Measurements from ENCODE around the gene RBX1. TPM values are rescaled to one million over a fixed set of nuclear protein-coding genes. Genes with fewer than 3 reads are reported as not detected.
A peak's percentile ranks its signal among the peaks of the same experiment; 100 is the strongest.
"Not testable (repeated sequence)": the region's sequence is repeated elsewhere in the genome, so short reads cannot be mapped to it uniquely, and the experiment has no call there.

Gene RBX1
- total RNA-seq (10 to 100 TPM; 88.3 to 88.8 TPM), polyA plus RNA-seq (147 TPM)

DNA sequence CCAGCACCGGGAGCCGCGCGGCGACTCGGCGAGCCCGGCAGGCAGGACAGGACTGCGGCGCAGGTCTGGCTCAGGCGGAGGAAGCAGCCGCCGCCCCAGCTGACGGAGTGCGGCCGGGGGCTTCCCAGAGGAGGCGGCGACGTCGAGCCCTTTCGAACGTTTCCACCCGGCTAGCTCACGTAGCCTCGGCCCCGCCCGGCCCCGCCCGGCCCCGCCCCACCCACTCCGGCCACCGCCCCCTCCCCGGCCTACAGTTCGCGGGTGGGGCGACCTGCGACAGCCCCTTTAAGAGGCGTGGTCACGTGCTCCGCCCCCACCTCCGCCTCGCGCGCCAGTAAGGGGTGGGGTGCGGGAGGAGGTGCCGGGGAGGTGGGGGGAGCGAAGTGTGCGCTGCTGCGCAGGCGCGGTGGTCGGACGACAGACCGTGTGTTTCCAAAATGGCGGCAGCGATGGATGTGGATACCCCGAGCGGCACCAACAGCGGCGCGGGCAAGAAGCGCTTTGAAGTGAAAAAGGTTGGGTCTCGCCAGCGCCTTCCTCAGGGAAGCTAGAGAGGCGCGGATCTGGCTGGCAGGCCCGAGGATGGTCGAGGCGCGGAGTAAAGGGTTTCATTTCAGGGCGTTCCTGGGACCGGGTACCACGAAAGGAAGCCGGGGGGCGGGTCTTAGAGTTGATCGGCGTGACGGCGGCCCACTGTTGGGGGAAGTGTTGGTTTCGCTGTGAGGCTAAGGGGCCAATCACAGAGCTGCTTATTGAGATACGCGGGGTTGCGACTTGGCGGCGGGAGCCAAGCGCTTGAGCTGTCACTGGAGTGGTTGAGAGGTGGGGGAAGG lies at the start of gene RBX1:
TSS of gene RBX1 (plus strand) at position 417 of the 833 bp plus-strand sequence. CDS start at position 438, 21 bp downstream.
- Mint-ChIP-seq H3K9me3 (peaks cover 0 to 2% (median 0%) of the 10 kb centered on the region in 5 donors), H3K36me3 (peaks cover 0 to 40% (median 4%) of the 10 kb centered on the region in 3 donors), H3K4me1 (peaks cover 31 to 48% (median 46%) of the 10 kb centered on the region in 3 donors), H3K4me3 (peak within 1 kb of the TSS; percentile 92 to 100 (median 98)), H3K27ac (peak within 1 kb of the TSS; percentile 93 to 100 (median 99)), H3K27me3 (peaks cover 0 to 6% of the 10 kb centered on the region in 2 donors)
- Histone ChIP-seq H3K4me1 (ENCODE audit: insufficient read depth, low read length) (peaks cover 20% of the 10 kb centered on the region), H3K9me3 (ENCODE audit: low read length) (no peaks in the 10 kb centered on the region), H3K27ac (ENCODE audit: low read depth, low read length) (peak within 1 kb of the TSS; percentile 98), H3K36me3 (ENCODE audit: insufficient read depth, low read length) (peaks cover 8% of the 10 kb centered on the region), H3K27me3 (ENCODE audit: insufficient read depth, low read length, poor library complexity, severe bottlenecking) (no peaks in the 10 kb centered on the region), H3K4me3 (ENCODE audit: low read length) (peak within 1 kb of the TSS; percentile 81)
- DNase-seq, result peak; percentile 98 to 100 (median 99)
- ChIA-PET CTCF (interaction anchor here (0.7 to 1.6 kb wide), 7 partner anchors 28 to 350 kb away, joined by 3 to 10 read pairs (median 4); partner anchors contain the start of genes EP300 and ZC3H7B), POLR2A (interaction anchor here (0.6 to 3.5 kb wide), 14 partner anchors 22 to 569 kb away, joined by 3 to 78 read pairs (median 5); partner anchors contain the start of genes EP300, PHF5A, RANGAP1 and ST13)

DNA sequence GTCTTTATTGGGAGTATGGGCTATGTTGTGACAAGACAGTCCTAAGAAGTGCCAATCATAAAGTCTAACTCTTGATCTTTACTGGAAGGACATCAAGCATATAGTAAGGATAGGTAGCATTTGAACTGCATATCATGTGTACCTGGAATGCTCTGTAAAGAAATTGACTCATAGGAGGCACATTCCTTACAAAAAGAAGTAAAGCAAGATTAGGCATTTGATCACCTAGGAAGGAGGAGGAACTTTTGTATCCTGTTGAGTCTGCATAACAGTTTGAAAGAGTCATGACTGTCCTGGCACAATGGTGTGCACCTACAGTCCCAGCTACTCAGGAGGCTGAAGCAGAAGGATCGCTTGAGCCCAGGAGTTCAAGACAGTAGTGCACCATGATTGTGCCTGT lies 47.1 kb upstream of the RBX1 start:
- Mint-ChIP-seq H3K36me3 (peaks cover 4 to 40% (median 13%) of the 10 kb centered on the region in 3 donors), H3K27ac (peak overlapping the region in 1 of 8 donors; percentile 20), H3K9me3 (no peaks in the 10 kb centered on the region), H3K4me1 (peaks cover 2 to 3% (median 3%) of the 10 kb centered on the region in 3 donors), H3K27me3 (no peaks in the 10 kb centered on the region), H3K4me3 (no peak overlapping the region)
- no peak for DNase-seq
- H3K9me3 ChIP-seq (ENCODE audit: low read length), result no peaks in the 10 kb centered on the region
- H3K4me3 ChIP-seq (ENCODE audit: low read length), result no peak overlapping the region
- H3K4me1 ChIP-seq (ENCODE audit: insufficient read depth, low read length), result peaks cover 2% of the 10 kb centered on the region
- H3K27ac ChIP-seq (ENCODE audit: low read depth, low read length), result no peak overlapping the region
- peaks cover 4% of the 10 kb centered on the region for H3K36me3 ChIP-seq (ENCODE audit: insufficient read depth, low read length)
- H3K27me3 ChIP-seq (ENCODE audit: insufficient read depth, low read length, poor library complexity, severe bottlenecking), result no peaks in the 10 kb centered on the region
- ChIA-PET POLR2A (no interaction called here), CTCF (no interaction called here)

DNA sequence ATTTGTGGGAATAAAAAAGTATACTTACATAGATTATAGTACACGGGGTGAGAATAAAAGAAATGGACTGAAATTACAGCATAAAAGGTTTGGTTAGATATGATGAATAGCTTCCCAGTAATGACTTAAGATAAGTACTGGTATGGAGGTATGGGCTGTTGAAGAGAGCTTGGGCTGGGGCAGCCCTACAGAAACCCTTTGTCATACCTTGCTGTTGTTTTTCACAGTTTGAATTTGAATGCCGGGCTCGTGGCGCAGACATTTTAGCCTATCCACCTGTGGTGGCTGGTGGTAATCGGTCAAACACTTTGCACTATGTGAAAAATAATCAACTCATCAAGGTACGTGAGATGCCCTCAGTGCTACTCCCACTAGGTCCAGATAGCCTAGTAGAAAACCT lies 42.3 kb upstream of the RBX1 start:
- H3K27me3 ChIP-seq (ENCODE audit: insufficient read depth, low read length, poor library complexity, severe bottlenecking), result no peaks in the 10 kb centered on the region
- H3K27ac ChIP-seq (ENCODE audit: low read depth, low read length), result no peak overlapping the region
- DNase-seq, result no peak
- H3K9me3 Mint-ChIP-seq, result no peaks in the 10 kb centered on the region
- POLR2A ChIA-PET, result no interaction called here
- CTCF ChIA-PET, result interaction anchor here (1.2 to 1.5 kb wide), 2 partner anchors 10 to 14 kb away, joined by 3 to 6 read pairs; no protein-coding TSS in a partner anchor
- H3K36me3 Mint-ChIP-seq, result peaks cover 4 to 54% (median 16%) of the 10 kb centered on the region in 3 donors
- H3K36me3 ChIP-seq (ENCODE audit: insufficient read depth, low read length), result peaks cover 5% of the 10 kb centered on the region
- H3K4me1 ChIP-seq (ENCODE audit: insufficient read depth, low read length), result no peaks in the 10 kb centered on the region
- no peaks in the 10 kb centered on the region for H3K9me3 ChIP-seq (ENCODE audit: low read length)
- no peak overlapping the region for H3K4me3 ChIP-seq (ENCODE audit: low read length)
- H3K27ac Mint-ChIP-seq, result no peak overlapping the region
- no peaks in the 10 kb centered on the region for H3K27me3 Mint-ChIP-seq
- H3K4me3 Mint-ChIP-seq, result no peak overlapping the region
- H3K4me1 Mint-ChIP-seq, result no peaks in the 10 kb centered on the region

DNA sequence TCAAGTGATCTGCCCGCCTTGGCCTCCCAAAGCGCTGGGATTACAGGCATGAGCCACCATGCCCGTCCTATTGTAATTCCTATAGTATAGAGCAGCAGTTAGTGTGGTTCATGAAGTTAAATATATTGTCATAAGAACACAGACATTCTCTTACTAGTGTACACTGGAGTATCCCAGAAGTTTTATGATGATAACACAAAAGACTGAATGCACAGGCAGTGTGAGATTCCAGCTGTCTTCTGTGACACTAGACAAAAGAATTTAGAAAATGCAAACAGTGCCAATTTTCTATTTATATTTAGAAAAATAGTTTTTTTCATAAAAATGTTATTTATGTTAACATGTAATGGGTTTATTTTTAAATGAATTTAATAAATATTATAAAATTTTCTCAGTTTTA lies 39.4 kb upstream of the RBX1 start:
- no peaks in the 10 kb centered on the region for H3K27me3 Mint-ChIP-seq
- ChIA-PET CTCF (no interaction called here), POLR2A (no interaction called here)
- H3K9me3 ChIP-seq (ENCODE audit: low read length), result no peaks in the 10 kb centered on the region
- H3K4me1 Mint-ChIP-seq, result no peaks in the 10 kb centered on the region
- no peaks in the 10 kb centered on the region for H3K9me3 Mint-ChIP-seq
- H3K27ac Mint-ChIP-seq, result peak overlapping the region in 1 of 8 donors; percentile 28
- no peak overlapping the region for H3K27ac ChIP-seq (ENCODE audit: low read depth, low read length)
- no peak overlapping the region for H3K4me3 ChIP-seq (ENCODE audit: low read length)
- H3K4me1 ChIP-seq (ENCODE audit: insufficient read depth, low read length), result no peaks in the 10 kb centered on the region
- no peak overlapping the region for H3K4me3 Mint-ChIP-seq
- no peak for DNase-seq
- H3K36me3 Mint-ChIP-seq, result peaks cover 0 to 59% (median 15%) of the 10 kb centered on the region in 3 donors
- no peaks in the 10 kb centered on the region for H3K27me3 ChIP-seq (ENCODE audit: insufficient read depth, low read length, poor library complexity, severe bottlenecking)
- H3K36me3 ChIP-seq (ENCODE audit: insufficient read depth, low read length), result peaks cover 9% of the 10 kb centered on the region

DNA sequence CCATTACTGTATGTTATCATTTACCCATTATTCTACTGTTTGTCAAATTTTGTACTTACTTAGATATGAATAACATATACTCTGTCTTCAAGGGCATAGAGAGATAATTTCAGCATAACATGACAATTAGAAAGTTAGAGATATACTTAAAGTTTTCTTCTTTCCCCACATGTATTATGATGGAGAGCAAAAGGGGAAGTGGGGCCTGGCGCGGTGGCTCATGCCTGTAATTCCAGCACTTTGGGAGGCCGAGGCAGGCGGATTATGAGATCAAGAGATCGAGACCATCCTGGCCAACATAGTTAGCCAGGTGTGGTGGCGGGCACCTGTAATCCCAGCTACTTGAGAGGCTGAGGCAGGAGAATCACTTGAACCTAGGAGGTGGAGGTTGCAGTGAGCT lies 38.2 kb upstream of the RBX1 start:
- H3K4me1 ChIP-seq (ENCODE audit: insufficient read depth, low read length); H3K36me3 ChIP-seq (ENCODE audit: insufficient read depth, low read length): not testable (repeated sequence)

DNA sequence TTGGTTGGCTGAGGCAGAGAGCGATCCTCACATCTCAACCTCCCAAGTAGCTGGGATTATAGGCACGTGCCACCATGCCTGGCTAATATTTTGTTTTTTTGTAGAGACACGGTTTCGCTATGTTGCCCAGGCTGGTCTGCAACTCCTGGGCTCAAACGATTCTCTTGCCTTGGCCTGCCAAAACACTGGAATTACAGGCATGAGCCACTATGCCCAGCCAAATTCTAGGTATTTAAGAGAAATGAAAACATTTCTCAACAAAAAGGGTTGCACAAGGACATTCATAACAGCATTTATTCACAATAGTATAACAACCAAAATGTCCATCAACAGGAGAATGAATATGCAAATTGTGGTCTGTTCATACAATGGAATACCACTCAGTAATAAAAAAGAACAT lies 31.7 kb upstream of the RBX1 start:
- CTCF ChIA-PET, result interaction anchor here (1.0 to 6.1 kb wide), 2 partner anchors 9 to 318 kb away, joined by 3 to 66 read pairs; no protein-coding TSS in a partner anchor
- Histone ChIP-seq H3K4me1 (ENCODE audit: insufficient read depth, low read length) (peaks cover 4% of the 10 kb centered on the region), H3K9me3 (ENCODE audit: low read length) (no peaks in the 10 kb centered on the region), H3K36me3 (ENCODE audit: insufficient read depth, low read length) (peaks cover 4% of the 10 kb centered on the region), H3K27ac (ENCODE audit: low read depth, low read length) (no peak overlapping the region), H3K27me3 (ENCODE audit: insufficient read depth, low read length, poor library complexity, severe bottlenecking) (no peaks in the 10 kb centered on the region), H3K4me3 (ENCODE audit: low read length) (no peak overlapping the region)
- H3K4me1 Mint-ChIP-seq, result peaks cover 4 to 5% (median 4%) of the 10 kb centered on the region in 3 donors
- POLR2A ChIA-PET, result no interaction called here
- H3K27ac Mint-ChIP-seq, result no peak overlapping the region
- H3K4me3 Mint-ChIP-seq, result no peak overlapping the region
- H3K9me3 Mint-ChIP-seq, result no peaks in the 10 kb centered on the region
- no peak for DNase-seq
- no peaks in the 10 kb centered on the region for H3K27me3 Mint-ChIP-seq
- peaks cover 0 to 52% (median 11%) of the 10 kb centered on the region in 3 donors for H3K36me3 Mint-ChIP-seq

More for the DNA sequence above, 38.2 kb upstream of the RBX1 start:
- H3K27me3 Mint-ChIP-seq; POLR2A ChIA-PET; H3K4me3 ChIP-seq (ENCODE audit: low read length); H3K9me3 Mint-ChIP-seq; CTCF ChIA-PET; H3K27ac ChIP-seq (ENCODE audit: low read depth, low read length); H3K4me1 Mint-ChIP-seq; H3K27me3 ChIP-seq (ENCODE audit: insufficient read depth, low read length, poor library complexity, severe bottlenecking); H3K4me3 Mint-ChIP-seq; H3K9me3 ChIP-seq (ENCODE audit: low read length); DNase-seq: not testable (repeated sequence)
- Mint-ChIP-seq H3K36me3 (peaks cover 0 to 53% (median 9%) of the 10 kb centered on the region in 3 donors), H3K27ac (peak overlapping the region in 2 of 8 donors; percentile 64 to 70)

DNA sequence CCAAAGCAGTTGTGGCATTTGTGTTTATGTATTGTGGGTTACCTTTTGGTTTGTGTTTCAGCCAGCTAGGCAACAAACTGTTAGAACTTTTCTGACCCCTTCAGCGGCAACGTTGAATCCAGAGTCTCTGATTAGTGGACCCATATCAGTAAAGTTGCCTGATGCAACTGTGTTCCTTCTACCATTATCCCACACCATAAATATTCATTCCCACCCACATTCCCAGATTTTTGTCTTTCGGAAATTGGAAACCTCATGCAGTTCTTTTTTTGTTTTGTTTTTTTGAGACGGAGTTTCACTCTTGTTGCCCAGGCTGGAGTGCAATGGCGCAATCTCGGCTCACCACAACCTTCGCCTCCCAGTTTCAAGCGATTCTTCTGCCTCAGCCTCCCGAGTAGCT lies 30.7 kb upstream of the RBX1 start:
- Histone ChIP-seq H3K36me3 (ENCODE audit: insufficient read depth, low read length) (peaks cover 11% of the 10 kb centered on the region), H3K4me1 (ENCODE audit: insufficient read depth, low read length) (peaks cover 4% of the 10 kb centered on the region), H3K9me3 (ENCODE audit: low read length) (no peaks in the 10 kb centered on the region), H3K4me3 (ENCODE audit: low read length) (no peak overlapping the region), H3K27ac (ENCODE audit: low read depth, low read length) (no peak overlapping the region), H3K27me3 (ENCODE audit: insufficient read depth, low read length, poor library complexity, severe bottlenecking) (no peaks in the 10 kb centered on the region)
- no peaks in the 10 kb centered on the region for H3K9me3 Mint-ChIP-seq
- H3K27ac Mint-ChIP-seq, result peak overlapping the region in 1 of 8 donors; percentile 29
- CTCF ChIA-PET, result interaction anchor here (1.1 to 6.1 kb wide), 2 partner anchors 189 to 317 kb away, joined by 3 to 66 read pairs; no protein-coding TSS in a partner anchor
- peaks cover 0 to 57% (median 11%) of the 10 kb centered on the region in 3 donors for H3K36me3 Mint-ChIP-seq
- POLR2A ChIA-PET, result no interaction called here
- no peak for DNase-seq
- H3K27me3 Mint-ChIP-seq, result no peaks in the 10 kb centered on the region
- peaks cover 4 to 5% (median 4%) of the 10 kb centered on the region in 3 donors for H3K4me1 Mint-ChIP-seq
- no peak overlapping the region for H3K4me3 Mint-ChIP-seq

All from CD8-positive, alpha-beta memory T cell (primary cell).